Measurements from ENCODE around the gene CEP85L. TPM values are rescaled to one million over a fixed set of nuclear protein-coding genes. Genes with fewer than 3 reads are reported as not detected.
A peak's percentile ranks its signal among the peaks of the same experiment; 100 is the strongest.

CEP85L gene
- total and polyA plus RNA-seq, 12 donors = 1.0 to 19.2 (median 8.1) TPM

DNA sequence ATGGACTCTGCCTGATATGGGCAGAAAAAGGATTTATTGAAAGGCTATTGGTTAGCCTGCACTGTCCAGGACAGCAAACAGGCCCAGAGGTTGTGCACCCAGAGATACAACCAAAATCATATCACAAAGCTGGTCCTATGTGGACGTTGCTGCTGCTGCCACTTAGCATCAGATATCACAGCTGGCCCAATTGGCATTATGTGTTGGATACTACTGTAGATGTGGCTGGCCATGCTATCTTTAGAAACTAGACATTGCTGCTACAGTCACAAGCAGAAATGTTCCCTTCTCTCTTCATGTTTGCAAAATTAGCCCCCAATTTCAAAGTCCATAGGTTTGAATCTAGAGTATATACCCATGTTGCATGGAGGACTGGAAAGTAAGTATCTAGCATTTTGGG is 42.2 kb upstream of the CEP85L start:
- DNase-seq (no peak), ATAC-seq (no peak)
- Histone ChIP-seq H3K4me3 (no peak overlapping the region), H3K4me1 (no peaks in the 10 kb centered on the region), H3K27me3 (no peaks in the 10 kb centered on the region), H3K9me3 (peaks cover 0 to 6% (median 0%) of the 10 kb centered on the region in 11 donors), H3K27ac (no peak overlapping the region), H3K36me3 (no peaks in the 10 kb centered on the region)
- intact Hi-C loops (cut with DNase I) = no loop called here
- whole genome bisulfite sequencing, 2 donors = 36 to 38% methylated on average over 1 of the region's 1 CpG
- TF ChIP-seq, protein P1, sequence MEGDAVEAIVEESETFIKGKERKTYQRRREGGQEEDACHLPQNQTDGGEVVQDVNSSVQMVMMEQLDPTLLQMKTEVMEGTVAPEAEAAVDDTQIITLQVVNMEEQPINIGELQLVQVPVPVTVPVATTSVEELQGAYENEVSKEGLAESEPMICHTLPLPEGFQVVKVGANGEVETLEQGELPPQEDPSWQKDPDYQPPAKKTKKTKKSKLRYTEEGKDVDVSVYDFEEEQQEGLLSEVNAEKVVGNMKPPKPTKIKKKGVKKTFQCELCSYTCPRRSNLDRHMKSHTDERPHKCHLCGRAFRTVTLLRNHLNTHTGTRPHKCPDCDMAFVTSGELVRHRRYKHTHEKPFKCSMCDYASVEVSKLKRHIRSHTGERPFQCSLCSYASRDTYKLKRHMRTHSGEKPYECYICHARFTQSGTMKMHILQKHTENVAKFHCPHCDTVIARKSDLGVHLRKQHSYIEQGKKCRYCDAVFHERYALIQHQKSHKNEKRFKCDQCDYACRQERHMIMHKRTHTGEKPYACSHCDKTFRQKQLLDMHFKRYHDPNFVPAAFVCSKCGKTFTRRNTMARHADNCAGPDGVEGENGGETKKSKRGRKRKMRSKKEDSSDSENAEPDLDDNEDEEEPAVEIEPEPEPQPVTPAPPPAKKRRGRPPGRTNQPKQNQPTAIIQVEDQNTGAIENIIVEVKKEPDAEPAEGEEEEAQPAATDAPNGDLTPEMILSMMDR (IDR thresholded peaks at IDR 0.05) = no peak

DNA sequence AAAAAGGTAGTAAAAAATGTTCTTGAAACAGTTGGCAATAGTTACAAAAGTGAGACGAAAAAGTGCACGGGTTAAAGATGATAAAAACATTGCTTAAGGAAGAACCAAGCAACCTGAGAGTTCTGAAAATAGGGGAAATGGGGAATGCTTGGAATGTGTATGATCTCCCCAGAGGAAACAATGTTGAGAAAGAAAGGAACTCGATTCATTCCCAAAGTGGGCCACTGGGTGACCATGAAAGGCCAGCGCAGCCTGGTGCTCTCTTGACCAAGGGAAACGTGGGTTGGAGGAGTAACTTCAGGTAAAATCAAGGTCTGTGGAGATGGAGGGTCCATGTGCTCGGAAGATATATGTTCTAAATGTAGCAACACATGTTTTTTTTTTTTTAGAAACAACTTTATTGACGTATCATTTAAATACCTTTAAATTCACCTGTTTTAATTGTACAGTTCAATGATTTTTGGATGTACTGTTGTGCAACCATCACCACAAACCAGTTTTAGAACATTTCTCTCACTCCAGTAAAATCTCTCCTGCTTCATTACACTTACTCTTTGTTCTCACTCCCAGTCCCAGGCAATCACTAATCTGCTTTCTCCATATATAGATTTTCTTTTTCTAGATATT is 34.5 kb upstream of the CEP85L start:
- no peak for DNase-seq
- intact Hi-C loops (cut with DNase I) = no loop called here
- TF ChIP-seq, protein P1 (IDR thresholded peaks at IDR 0.05) = no peak
- Histone ChIP-seq H3K9me3 (no peaks in the 10 kb centered on the region), H3K27me3 (no peaks in the 10 kb centered on the region), H3K36me3 (no peaks in the 10 kb centered on the region), H3K4me1 (peaks cover 0 to 15% (median 0%) of the 10 kb centered on the region in 9 donors), H3K27ac (no peak overlapping the region), H3K4me3 (no peak overlapping the region)
- WGBS, 2 donors = 83 to 85% methylated on average over 7 of the region's 7 CpGs
- ATAC-seq = no peak

- Histone ChIP-seq H3K4me3 (no peak overlapping the region), H3K4me1 (peaks cover 0 to 15% (median 0%) of the 10 kb centered on the region in 9 donors), H3K27ac (peak overlapping the region in 2 of 10 donors; percentile 6 to 25), H3K27me3 (no peaks in the 10 kb centered on the region), H3K9me3 (no peaks in the 10 kb centered on the region), H3K36me3 (no peaks in the 10 kb centered on the region)
- TF ChIP-seq, protein P1 (IDR thresholded peaks at IDR 0.05) = no peak
- no peak for DNase-seq
- 74 to 83% methylated on average over 9 of the region's 9 CpGs for WGBS, 2 donors
- no peak for ATAC-seq
- intact Hi-C loops (cut with DNase I) = no loop called here
Measured at GRCh38 chr6:118683881-118684872, 32.8 kb upstream of the CEP85L start.

DNA sequence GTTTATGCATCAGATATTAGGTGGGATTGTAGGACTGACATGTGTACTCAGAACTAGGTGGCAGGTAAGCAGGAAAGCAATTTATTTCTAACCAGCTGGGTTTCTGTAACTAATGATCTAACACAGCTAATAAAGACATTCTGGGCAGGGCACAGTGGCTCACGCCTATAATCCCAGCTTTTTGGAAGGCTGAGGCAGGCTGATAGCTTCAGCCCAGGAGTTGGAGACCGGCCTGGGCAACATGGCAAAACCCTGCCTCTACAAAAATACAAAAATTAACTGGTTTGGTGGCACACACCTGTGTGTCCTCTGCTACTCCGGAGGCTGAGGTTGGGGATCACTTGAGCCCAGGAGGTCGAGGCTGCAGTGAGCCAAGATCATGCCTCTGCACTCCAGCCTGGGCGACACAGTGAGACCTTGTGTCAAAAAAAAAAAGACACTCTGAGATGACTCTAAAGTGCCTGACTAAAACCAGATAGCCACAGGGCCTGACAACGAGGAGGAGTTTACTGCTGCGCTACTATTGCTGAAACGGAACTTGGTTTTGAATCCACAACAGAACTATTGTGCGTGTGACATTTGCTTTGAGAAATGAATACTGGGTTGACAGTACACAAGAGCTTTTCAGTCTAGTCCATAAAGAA is 29.2 kb upstream of the CEP85L start:
- intact Hi-C loops (cut with DNase I) = no loop called here
- Histone ChIP-seq H3K27me3 (no peaks in the 10 kb centered on the region), H3K4me3 (no peak overlapping the region), H3K27ac (no peak overlapping the region), H3K4me1 (peaks cover 0 to 15% (median 0%) of the 10 kb centered on the region in 9 donors), H3K36me3 (no peaks in the 10 kb centered on the region), H3K9me3 (no peaks in the 10 kb centered on the region)
- no peak for ATAC-seq
- 87% methylated on average over 9 of the region's 9 CpGs for WGBS, 2 donors
- TF ChIP-seq, protein P1 (IDR thresholded peaks at IDR 0.05) = no peak
- no peak for DNase-seq
